Measurements from ENCODE around the gene XRRA1.

Gene XRRA1

DNA sequence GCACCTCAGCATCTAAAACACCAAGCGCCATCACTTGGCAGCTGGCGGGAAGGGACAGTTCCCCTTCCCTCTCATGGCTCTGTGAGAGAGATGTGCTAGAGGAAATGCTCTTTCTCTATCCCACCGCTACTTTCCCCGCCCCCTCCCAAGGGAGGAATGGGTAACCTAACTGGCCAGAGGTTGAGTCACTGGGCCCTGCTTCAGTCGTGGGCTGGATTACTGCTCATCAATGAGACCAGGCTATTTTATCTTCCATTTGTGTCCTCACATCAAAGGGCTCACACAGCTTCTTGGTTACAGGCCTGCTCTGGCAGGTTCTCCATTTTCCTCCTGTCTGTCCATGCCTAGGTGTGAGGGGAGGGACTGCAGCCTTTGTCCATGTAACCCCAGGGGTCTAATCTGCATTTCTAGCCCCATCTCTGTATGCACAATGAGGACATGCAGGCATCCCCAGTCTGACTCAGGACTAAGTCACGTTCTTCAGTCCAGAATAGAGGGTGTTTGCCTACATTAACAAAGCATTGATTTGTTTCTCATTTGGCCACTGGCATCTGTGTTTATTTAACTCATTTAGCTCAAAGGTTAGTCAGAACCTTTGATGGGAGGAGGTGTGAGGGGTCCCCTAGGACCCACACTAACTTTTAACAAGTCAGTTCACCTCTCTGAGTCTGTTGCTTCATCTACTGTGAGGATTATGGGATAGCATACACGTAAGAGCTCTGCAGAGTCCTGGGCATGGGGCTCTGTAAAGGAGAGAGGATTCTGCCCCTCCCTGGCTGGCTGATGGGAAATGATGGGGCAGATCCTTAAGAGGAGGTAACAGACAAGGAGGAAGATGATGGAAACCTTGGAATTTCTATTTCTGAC lies 99.1 kb downstream of the XRRA1 start:
- TF ChIP-seq, protein P1, sequence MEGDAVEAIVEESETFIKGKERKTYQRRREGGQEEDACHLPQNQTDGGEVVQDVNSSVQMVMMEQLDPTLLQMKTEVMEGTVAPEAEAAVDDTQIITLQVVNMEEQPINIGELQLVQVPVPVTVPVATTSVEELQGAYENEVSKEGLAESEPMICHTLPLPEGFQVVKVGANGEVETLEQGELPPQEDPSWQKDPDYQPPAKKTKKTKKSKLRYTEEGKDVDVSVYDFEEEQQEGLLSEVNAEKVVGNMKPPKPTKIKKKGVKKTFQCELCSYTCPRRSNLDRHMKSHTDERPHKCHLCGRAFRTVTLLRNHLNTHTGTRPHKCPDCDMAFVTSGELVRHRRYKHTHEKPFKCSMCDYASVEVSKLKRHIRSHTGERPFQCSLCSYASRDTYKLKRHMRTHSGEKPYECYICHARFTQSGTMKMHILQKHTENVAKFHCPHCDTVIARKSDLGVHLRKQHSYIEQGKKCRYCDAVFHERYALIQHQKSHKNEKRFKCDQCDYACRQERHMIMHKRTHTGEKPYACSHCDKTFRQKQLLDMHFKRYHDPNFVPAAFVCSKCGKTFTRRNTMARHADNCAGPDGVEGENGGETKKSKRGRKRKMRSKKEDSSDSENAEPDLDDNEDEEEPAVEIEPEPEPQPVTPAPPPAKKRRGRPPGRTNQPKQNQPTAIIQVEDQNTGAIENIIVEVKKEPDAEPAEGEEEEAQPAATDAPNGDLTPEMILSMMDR (IDR thresholded peaks at IDR 0.05; ENCODE audit: extremely low read depth, insufficient read depth, missing control alignments) = no peak
- DNase-seq (ENCODE audit: low spot score) = no peak
- in situ Hi-C loops (cut with MboI; ENCODE audit: low pct_unique_long_range_greater_than_20kb, low sequenced_read_pairs, unreplicated experiment) = no loop called here

DNA sequence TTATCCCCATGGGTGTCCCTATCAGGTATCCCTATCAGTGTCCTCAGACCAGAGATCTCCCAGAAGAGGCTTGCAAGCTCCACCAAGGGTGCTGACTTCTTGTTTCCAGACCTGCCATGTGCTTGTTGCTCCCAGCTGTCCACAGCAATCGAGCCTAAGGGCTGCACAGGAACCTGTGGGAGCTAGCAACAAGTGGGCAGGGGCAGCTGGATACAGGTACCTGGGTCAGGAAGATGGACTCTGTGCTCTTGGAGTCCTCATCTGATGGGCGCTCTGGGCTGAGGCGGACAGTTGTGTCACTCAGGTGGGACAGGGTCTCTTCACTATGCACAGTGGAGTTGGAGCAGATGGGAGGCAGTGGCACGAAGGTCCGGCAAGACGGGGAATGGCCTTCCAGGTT lies 101.0 kb downstream of the XRRA1 start:
- DNase-seq (ENCODE audit: low spot score) = no peak
- TF ChIP-seq, protein P1 (IDR thresholded peaks at IDR 0.05; ENCODE audit: extremely low read depth, insufficient read depth, missing control alignments) = no peak
- in situ Hi-C loops (cut with MboI; ENCODE audit: low pct_unique_long_range_greater_than_20kb, low sequenced_read_pairs, unreplicated experiment) = no loop called here

DNA sequence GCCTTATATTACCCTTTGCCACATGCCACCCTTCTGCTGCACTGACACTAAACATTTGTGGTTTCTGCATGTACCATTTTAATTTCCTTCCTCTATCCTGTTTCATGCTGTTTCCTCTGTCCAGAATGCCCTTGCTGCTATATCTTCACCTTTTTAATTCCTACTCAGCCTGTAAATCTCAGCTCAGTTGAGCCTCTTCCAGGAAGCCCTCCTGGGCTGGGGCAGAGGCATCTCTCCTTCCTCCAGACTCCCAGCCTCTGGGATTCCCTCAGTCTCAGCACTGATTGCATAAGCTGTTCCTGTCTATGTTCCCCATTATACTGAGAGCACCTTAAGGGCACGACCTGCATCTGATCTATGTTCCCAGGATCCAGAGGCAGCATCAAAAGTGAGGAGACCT lies 101.5 kb downstream of the XRRA1 start:
- in situ Hi-C loops (cut with MboI; ENCODE audit: low pct_unique_long_range_greater_than_20kb, low sequenced_read_pairs, unreplicated experiment) = no loop called here
- DNase-seq (ENCODE audit: low spot score) = no peak
- TF ChIP-seq, protein P1 (IDR thresholded peaks at IDR 0.05; ENCODE audit: extremely low read depth, insufficient read depth, missing control alignments) = no peak

DNA sequence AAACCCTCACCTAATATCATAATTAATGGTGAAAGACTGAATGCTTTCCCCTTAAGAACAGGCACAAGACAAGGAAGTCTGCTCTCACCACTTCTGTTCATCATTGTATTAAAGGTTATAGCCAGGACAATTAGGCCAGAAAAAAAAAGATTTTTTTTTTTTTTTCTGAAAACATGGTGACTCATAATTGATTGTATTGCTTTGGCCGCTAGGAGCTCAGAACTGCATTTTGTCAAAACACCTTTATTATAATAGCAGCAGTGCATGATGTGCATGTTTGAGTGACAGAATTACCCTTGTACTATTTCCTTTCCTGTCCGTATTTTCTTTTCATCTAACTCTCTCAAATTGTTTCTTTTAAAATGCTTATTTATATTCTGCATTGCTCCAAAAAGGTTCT lies 102.1 kb downstream of the XRRA1 start:
- in situ Hi-C loops (cut with MboI; ENCODE audit: low pct_unique_long_range_greater_than_20kb, low sequenced_read_pairs, unreplicated experiment) = no loop called here
- DNase-seq (ENCODE audit: low spot score) = no peak
- TF ChIP-seq, protein P1 (IDR thresholded peaks at IDR 0.05; ENCODE audit: extremely low read depth, insufficient read depth, missing control alignments) = no peak

DNA sequence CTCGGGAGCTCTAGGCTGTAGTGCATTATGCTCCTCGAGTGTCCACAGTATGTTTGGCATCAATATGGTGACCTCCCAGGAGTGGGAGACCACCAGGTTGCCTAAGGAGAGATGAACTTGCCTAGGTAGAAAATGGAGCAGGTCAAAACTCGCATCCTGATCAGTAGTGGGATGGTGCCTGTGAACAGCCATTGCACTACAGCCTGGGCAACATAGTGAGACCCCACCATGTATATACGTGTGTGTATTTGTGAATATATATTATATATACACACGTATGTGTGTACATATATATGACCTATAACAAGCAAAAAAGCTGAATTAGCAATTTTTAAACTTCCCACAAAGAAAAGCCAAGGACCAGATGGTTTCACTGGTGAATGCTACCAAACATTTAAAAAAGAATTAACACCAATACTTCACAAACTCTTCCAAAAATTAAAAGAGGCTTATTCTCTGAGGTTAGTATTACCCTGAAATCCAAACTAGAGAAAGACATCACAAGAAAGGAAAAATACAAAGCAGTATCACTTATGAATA lies 102.8 kb downstream of the XRRA1 start:
- in situ Hi-C loops (cut with MboI; ENCODE audit: low pct_unique_long_range_greater_than_20kb, low sequenced_read_pairs, unreplicated experiment) = no loop called here
- TF ChIP-seq, protein P1 (IDR thresholded peaks at IDR 0.05; ENCODE audit: extremely low read depth, insufficient read depth, missing control alignments) = no peak
- DNase-seq (ENCODE audit: low spot score) = no peak

DNA sequence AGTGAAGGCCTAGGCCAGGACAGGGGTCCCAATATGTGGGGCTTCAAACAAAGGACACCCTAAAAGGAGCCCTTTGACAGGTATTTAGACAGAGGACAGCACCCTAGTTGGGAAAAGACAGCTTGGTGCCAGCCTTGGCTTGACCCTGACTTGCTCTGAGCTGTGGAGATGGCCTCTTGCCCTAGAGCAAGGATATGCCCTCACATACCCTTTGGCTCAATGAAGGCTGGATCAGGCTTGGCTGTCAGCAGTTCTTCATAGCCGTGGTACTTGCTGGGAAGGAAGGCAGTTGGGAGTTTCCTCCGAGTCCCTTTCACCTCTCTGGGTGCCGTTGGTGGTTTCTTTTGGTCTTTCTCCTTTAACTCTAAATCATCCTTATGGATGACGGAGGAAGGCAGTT lies 104.0 kb downstream of the XRRA1 start:
- no peak for DNase-seq (ENCODE audit: low spot score)
- in situ Hi-C loops (cut with MboI; ENCODE audit: low pct_unique_long_range_greater_than_20kb, low sequenced_read_pairs, unreplicated experiment) = no loop called here
- TF ChIP-seq, protein P1 (IDR thresholded peaks at IDR 0.05; ENCODE audit: extremely low read depth, insufficient read depth, missing control alignments) = no peak
